ENCODE results near the gene STX16.

- TF ChIP-seq FOXP4 (CRISPR knock-in tag; IDR thresholded peaks at IDR 0.05) (no peak), ZFAT (CRISPR knock-in tag; conservative IDR thresholded peaks at IDR 0.05) (no peak), MXI1 (IDR thresholded peaks at IDR 0.05; ENCODE audit: borderline replicate concordance, low read depth, low read length) (no peak), ZNF841 (CRISPR knock-in tag; IDR thresholded peaks at IDR 0.05; ENCODE audit: borderline replicate concordance) (no peak), ZSCAN30 (CRISPR knock-in tag; IDR thresholded peaks at IDR 0.05) (no peak)
Observed at GRCh38 chr20:58614984-58615760, 35.9 kb upstream of the STX16 start.
